Activated T-cell treated with anti-CD3 and anti-CD28 coated beads, Interleukin-2, amount 50 U/mL, for 24 hours (primary cell): ENCODE measurements around the gene BHLHA9.

Experiments
- DNase-seq: peaks from one replicate; pipeline ENCODE4 v3.0.0-alpha.2; 2020
- H3K27ac Mint-ChIP-seq: 2 replicates; pipeline ENCODE4 v1.8.0; 2020; ENCODE audit warnings: mild to moderate bottlenecking, mixed read lengths
- H3K27me3 Mint-ChIP-seq: 2 replicates; pipeline ENCODE4 v1.8.0; 2020; ENCODE audit warnings: mixed read lengths
- H3K36me3 Mint-ChIP-seq: 2 replicates; pipeline ENCODE4 v1.8.0; 2020; ENCODE audit warnings: low read depth, mixed read lengths
- H3K4me1 Mint-ChIP-seq: 2 replicates; pipeline ENCODE4 v1.8.0; 2020; ENCODE audit warnings: low read depth, mixed read lengths
- H3K4me3 Mint-ChIP-seq: 2 replicates; pipeline ENCODE4 v1.8.0; 2020; ENCODE audit warnings: mild to moderate bottlenecking, moderate library complexity, mixed read lengths
- H3K9me3 Mint-ChIP-seq: 2 replicates; pipeline ENCODE4 v1.8.0; 2020; ENCODE audit warnings: mixed read lengths

BHLHA9 gene

GRCh38 chr17:1272701-1273100 is 2.5 kb downstream of the BHLHA9 start:
- Mint-ChIP-seq H3K27ac (no peak overlapping the region), H3K36me3 (no peaks in the 10 kb centered on the region), H3K4me3 (no peak overlapping the region), H3K4me1 (peaks cover 12% of the 10 kb centered on the region), H3K27me3 (peaks cover 42% of the 10 kb centered on the region), H3K9me3 (no peaks in the 10 kb centered on the region)
- DNase-seq = no peak

GRCh38 chr17:1273492-1274244 is 3.4 kb downstream of the BHLHA9 start:
- Mint-ChIP-seq H3K36me3 (no peaks in the 10 kb centered on the region), H3K9me3 (no peaks in the 10 kb centered on the region), H3K4me1 (peaks cover 8% of the 10 kb centered on the region), H3K4me3 (no peak overlapping the region), H3K27ac (no peak overlapping the region), H3K27me3 (peaks cover 44% of the 10 kb centered on the region)
- DNase-seq = no peak

- DNase-seq = no peak
- no peak overlapping the region for H3K27ac Mint-ChIP-seq
- no peak overlapping the region for H3K4me3 Mint-ChIP-seq
- H3K4me1 Mint-ChIP-seq = peaks cover 5% of the 10 kb centered on the region
- H3K27me3 Mint-ChIP-seq = peaks cover 38% of the 10 kb centered on the region
- no peaks in the 10 kb centered on the region for H3K9me3 Mint-ChIP-seq
- no peaks in the 10 kb centered on the region for H3K36me3 Mint-ChIP-seq
These were observed 4.0 kb downstream of the BHLHA9 start for GRCh38 chr17:1274245-1274608.

- peaks cover 4% of the 10 kb centered on the region for H3K4me1 Mint-ChIP-seq
- no peak overlapping the region for H3K27ac Mint-ChIP-seq
- peaks cover 27% of the 10 kb centered on the region for H3K27me3 Mint-ChIP-seq
These were observed 5.1 kb downstream of the BHLHA9 start for GRCh38 chr17:1275205-1275961.

GRCh38 chr17:1275962-1276736 is 5.9 kb downstream of the BHLHA9 start:
- Mint-ChIP-seq H3K9me3 (no peaks in the 10 kb centered on the region), H3K27ac (no peak overlapping the region), H3K36me3 (no peaks in the 10 kb centered on the region)

More at GRCh38 chr17:1275205-1275961, 5.1 kb downstream of the BHLHA9 start:
- Mint-ChIP-seq H3K36me3 (no peaks in the 10 kb centered on the region), H3K9me3 (no peaks in the 10 kb centered on the region), H3K4me3 (no peak overlapping the region)
- DNase-seq = no peak

GRCh38 chr17:1280652-1281051 is 10.4 kb downstream of the BHLHA9 start:
- Mint-ChIP-seq H3K4me1 (peaks cover 4% of the 10 kb centered on the region), H3K27ac (no peak overlapping the region), H3K9me3 (no peaks in the 10 kb centered on the region), H3K4me3 (no peak overlapping the region), H3K27me3 (peaks cover 2% of the 10 kb centered on the region), H3K36me3 (no peaks in the 10 kb centered on the region)
- DNase-seq = no peak

More at GRCh38 chr17:1275962-1276736, 5.9 kb downstream of the BHLHA9 start:
- Mint-ChIP-seq H3K27me3 (peaks cover 27% of the 10 kb centered on the region), H3K4me1 (peaks cover 4% of the 10 kb centered on the region), H3K4me3 (no peak overlapping the region)
- peak; percentile 82 for DNase-seq

- H3K36me3 Mint-ChIP-seq = no peaks in the 10 kb centered on the region
- H3K27ac Mint-ChIP-seq = no peak overlapping the region
- H3K4me1 Mint-ChIP-seq = no peaks in the 10 kb centered on the region
- no peaks in the 10 kb centered on the region for H3K9me3 Mint-ChIP-seq
- H3K4me3 Mint-ChIP-seq = no peak overlapping the region
- no peaks in the 10 kb centered on the region for H3K27me3 Mint-ChIP-seq
- DNase-seq = no peak
These were observed 16.3 kb downstream of the BHLHA9 start for GRCh38 chr17:1286379-1287106.

GRCh38 chr17:1289695-1290094 is 19.5 kb downstream of the BHLHA9 start:
- Mint-ChIP-seq H3K4me3 (no peak overlapping the region), H3K9me3 (peaks cover 5% of the 10 kb centered on the region), H3K27me3 (peaks cover 2% of the 10 kb centered on the region), H3K36me3 (no peaks in the 10 kb centered on the region), H3K27ac (no peak overlapping the region), H3K4me1 (peaks cover 16% of the 10 kb centered on the region)
- DNase-seq = no peak

- Mint-ChIP-seq H3K4me1 (peaks cover 25% of the 10 kb centered on the region), H3K36me3 (no peaks in the 10 kb centered on the region), H3K9me3 (peaks cover 5% of the 10 kb centered on the region), H3K27me3 (peaks cover 2% of the 10 kb centered on the region), H3K27ac (no peak overlapping the region), H3K4me3 (no peak overlapping the region)
- no peak for DNase-seq
These were observed 20.4 kb downstream of the BHLHA9 start for GRCh38 chr17:1290676-1291075.

GRCh38 chr17:1294157-1294717 is 24.0 kb downstream of the BHLHA9 start:
- Mint-ChIP-seq H3K9me3 (peaks cover 5% of the 10 kb centered on the region), H3K27ac (peak overlapping the region; percentile 86), H3K4me3 (no peak overlapping the region), H3K36me3 (no peaks in the 10 kb centered on the region), H3K27me3 (peaks cover 2% of the 10 kb centered on the region), H3K4me1 (peaks cover 51% of the 10 kb centered on the region)
- DNase-seq = peak; percentile 70

- Mint-ChIP-seq H3K27ac (no peak overlapping the region), H3K36me3 (no peaks in the 10 kb centered on the region), H3K4me1 (peaks cover 46% of the 10 kb centered on the region), H3K4me3 (no peak overlapping the region), H3K27me3 (peaks cover 4% of the 10 kb centered on the region), H3K9me3 (peaks cover 1% of the 10 kb centered on the region)
- peak; percentile 65 for DNase-seq
These were observed 28.4 kb downstream of the BHLHA9 start for GRCh38 chr17:1298606-1299005.

GRCh38 chr17:1299552-1300370 is 29.5 kb downstream of the BHLHA9 start:
- Mint-ChIP-seq H3K4me3 (no peak overlapping the region), H3K4me1 (peaks cover 35% of the 10 kb centered on the region), H3K27me3 (peaks cover 4% of the 10 kb centered on the region), H3K36me3 (no peaks in the 10 kb centered on the region), H3K9me3 (no peaks in the 10 kb centered on the region), H3K27ac (no peak overlapping the region)
- DNase-seq = no peak

GRCh38 chr17:1300371-1300905 is 30.2 kb downstream of the BHLHA9 start:
- no peak overlapping the region for H3K27ac Mint-ChIP-seq
- no peak overlapping the region for H3K4me3 Mint-ChIP-seq
- H3K9me3 Mint-ChIP-seq = no peaks in the 10 kb centered on the region
- H3K27me3 Mint-ChIP-seq = peaks cover 4% of the 10 kb centered on the region
- no peaks in the 10 kb centered on the region for H3K36me3 Mint-ChIP-seq
- DNase-seq = no peak
- H3K4me1 Mint-ChIP-seq = peaks cover 28% of the 10 kb centered on the region
